A549 (cell line): ENCODE results near the gene METTL24. TPM values are rescaled to one million over a fixed set of nuclear protein-coding genes. Genes with fewer than 3 reads are reported as not detected.

Experiments
- ATAC-seq, 2 experiments: fragments of 200-7000 bp in 1 of 2; fragments of >200 bp in 1 of 2; cut with Nextera tagmentation in 1 of 2; cut with Tn5 transposase in 1 of 2; 3 replicates each; pipeline versions ENCODE4 v1.8.0 to v1.9.1; 2018 to 2020; ENCODE audit warnings: mild to moderate bottlenecking in 1 of 2, moderate library complexity in 1 of 2
- CTCF ChIA-PET: fragments of 300-600 bp; sonication (Branson Sonifier 250); formaldehyde crosslinking; extraction: SDS; loops from one replicate; lab custom pipeline; 2021; ENCODE audit warnings: antibody characterized with exemption, inconsistent platforms; lab: Yijun Ruan, JAX
- POLR2A ChIA-PET: fragments of 350-600 bp; formaldehyde crosslinking; extraction: SDS; loops from one replicate; lab custom pipeline; 2021; ENCODE audit warnings: antibody characterized with exemption, inconsistent platforms; lab: Yijun Ruan, JAX
- DNase-seq, 2 experiments: peaks; one replicate each; pipeline versions ENCODE4 v3.0.0 to v3.0.0-alpha.2; 2011 to 2016; ENCODE audit warnings: low read depth in 1 of 2, low spot score in 1 of 2
- FAIRE-seq: peaks from 2 replicates; lab custom pipeline; 2011; peaks lifted over from hg19 to GRCh38; lab: Jason Lieb, UNC
- H3K27ac ChIP-seq, 2 experiments: fragments of >200 bp; sonication (Bioruptor Twin); formaldehyde crosslinking; 3 replicates each; pipeline ENCODE4 v1.5.1; 2016 to 2017
- H3K4me1 ChIP-seq: fragments of >200 bp; sonication (Bioruptor Twin); formaldehyde crosslinking; 3 replicates; pipeline ENCODE4 v1.6.1; 2016
- H3K4me2 ChIP-seq: fragments of >200 bp; sonication (Bioruptor Twin); formaldehyde crosslinking; 3 replicates; pipeline ENCODE4 v1.6.1; 2016
- H3K4me3 ChIP-seq: fragments of >200 bp; sonication (Bioruptor Twin); formaldehyde crosslinking; 3 replicates; pipeline ENCODE4 v1.5.1; 2016
- H3K9me3 ChIP-seq: fragments of >200 bp; sonication (Bioruptor Twin); formaldehyde crosslinking; 3 replicates; pipeline ENCODE4 v1.6.1; 2016
- BHLHE40 ChIP-seq: IDR thresholded peaks from 2 replicates; pipeline ENCODE4 v1.6.1; 2012; ENCODE audit warnings: low read depth, low read length, inconsistent platforms
- CBX2 ChIP-seq: fragments of 200-600 bp; sonication (generic); IDR thresholded peaks from 2 replicates; pipeline ENCODE4 v1.6.1; 2016; ENCODE audit warnings: low read depth, mild to moderate bottlenecking, borderline replicate concordance
- CEBPB ChIP-seq, 2 experiments: fragments of >200 bp in 1 of 2; sonication (Bioruptor Twin) in 1 of 2; formaldehyde crosslinking in 1 of 2; IDR thresholded peaks; 2 replicates each; pipeline ENCODE4 v1.6.1; 2012 to 2016
- CHD2 ChIP-seq: fragments of 150-350 bp; IDR thresholded peaks from 2 replicates; pipeline ENCODE4 v1.6.1; 2014; ENCODE audit warnings: low read length; ENCODE audit not compliant: partially characterized antibody
- CHD4 ChIP-seq: fragments of 200-600 bp; sonication (generic); IDR thresholded peaks from 2 replicates; pipeline ENCODE4 v1.6.1; 2016; ENCODE audit warnings: antibody characterized with exemption, mild to moderate bottlenecking, borderline replicate concordance
- EHMT2 ChIP-seq: fragments of 200-600 bp; sonication (generic); IDR thresholded peaks from 2 replicates; pipeline ENCODE4 v1.6.1; 2016; ENCODE audit warnings: antibody characterized with exemption, low read depth, mild to moderate bottlenecking, moderate library complexity
- FOSB ChIP-seq: fragments of 250-450 bp; sonication (Bioruptor Pico); IDR thresholded peaks from 2 replicates; pipeline ENCODE4 v1.5.0; 2020; ENCODE audit warnings: mild to moderate bottlenecking, moderate library complexity
- GATA3 ChIP-seq: IDR thresholded peaks from 2 replicates; pipeline ENCODE4 v1.6.1; 2012; ENCODE audit warnings: borderline replicate concordance
- HDAC2 ChIP-seq: fragments of 200-600 bp; sonication (generic); IDR thresholded peaks from 2 replicates; pipeline ENCODE4 v1.6.1; 2016
- HOXA7 ChIP-seq: fragments of 250-450 bp; sonication (Bioruptor Pico); IDR thresholded peaks from 2 replicates; pipeline ENCODE4 v1.5.0; 2020; ENCODE audit warnings: mild to moderate bottlenecking, moderate library complexity
- JUN ChIP-seq, 2 experiments: fragments of >200 bp; sonication (Bioruptor Twin); formaldehyde crosslinking; IDR thresholded peaks; 2 replicates in 1 of 2; 3 replicates in 1 of 2; pipeline ENCODE4 v1.6.1; 2016 to 2017
- MYC ChIP-seq: IDR thresholded peaks from 2 replicates; pipeline ENCODE4 v1.6.1; 2012; ENCODE audit warnings: mild to moderate bottlenecking, inconsistent platforms, low read length, improper control_type of control experiment, borderline replicate concordance
- RCOR1 ChIP-seq: fragments of 150-350 bp; IDR thresholded peaks from 2 replicates; pipeline ENCODE4 v1.6.1; 2014; ENCODE audit warnings: antibody characterized with exemption, low read length, low read depth
- SMC3 ChIP-seq: fragments of >200 bp; sonication (Bioruptor Twin); formaldehyde crosslinking; IDR thresholded peaks from 3 replicates; pipeline ENCODE4 v1.6.1; 2018; ENCODE audit warnings: inconsistent platforms
- SREBF2 ChIP-seq: fragments of 450-650 bp; IDR thresholded peaks from 2 replicates; pipeline ENCODE4 v1.6.1; 2014; ENCODE audit warnings: mild to moderate bottlenecking, moderate library complexity
- TP53 ChIP-seq: fragments of 250-450 bp; sonication (Bioruptor Pico); IDR thresholded peaks from 2 replicates; pipeline ENCODE4 v1.5.0; 2021; ENCODE audit warnings: mild to moderate bottlenecking, moderate library complexity
- ZC3H11A ChIP-seq: fragments of 450-650 bp; IDR thresholded peaks from 2 replicates; pipeline ENCODE4 v1.6.1; 2014; ENCODE audit warnings: antibody characterized with exemption, mild to moderate bottlenecking
- ZFP36 ChIP-seq: fragments of 450-650 bp; IDR thresholded peaks from 2 replicates; pipeline ENCODE4 v1.6.1; 2014; ENCODE audit warnings: borderline replicate concordance; ENCODE audit not compliant: partially characterized antibody
- ZSCAN20 ChIP-seq: fragments of 250-450 bp; sonication (Bioruptor Pico); IDR thresholded peaks from 2 replicates; pipeline ENCODE4 v1.8.0; 2022; ENCODE audit warnings: mild to moderate bottlenecking, moderate library complexity
- WGBS: methylation state at CpG from one replicate; pipeline ENCODE4 v1.1.6; 2017; ENCODE audit errors: missing lambda C conversion rate; 5-methylcytosine and 5-hydroxymethylcytosine counted together
- polyA minus RNA-seq: library from RNA; depleted of rRNA, polyadenylated mRNA; stranded (reverse); fragments of >200 nt; gene quantifications from 2 replicates; pipeline ENCODE4 v1.2.3, GENCODE V29; 2011; rRNA and poly(A)+ RNA removed
- polyA plus RNA-seq, 4 experiments: library from polyadenylated mRNA; depleted of rRNA in 3 of 4; stranded (reverse); fragments of >200 nt; fragmentation: RNase III in 1 of 4; extraction: RNeasy Plus Mini Kit Qiagen cat#74134 plus additional on column Dnase treatment in 1 of 4; gene quantifications; 2 replicates in 3 of 4; 3 replicates in 1 of 4; pipeline ENCODE4 v1.2.3, GENCODE V29; 2011 to 2017
- TF ChIP-seq, protein P1 (sequence below): fragments of >200 bp; sonication (Bioruptor Twin); formaldehyde crosslinking; IDR thresholded peaks from 3 replicates; pipeline ENCODE4 v1.6.1; 2016
- TF ChIP-seq, protein P2 (sequence below): fragments of 200-600 bp; sonication (generic); IDR thresholded peaks from 2 replicates; pipeline ENCODE4 v1.6.1; 2016; ENCODE audit warnings: antibody characterized with exemption, mild to moderate bottlenecking, moderate library complexity

METTL24 gene, protein sequence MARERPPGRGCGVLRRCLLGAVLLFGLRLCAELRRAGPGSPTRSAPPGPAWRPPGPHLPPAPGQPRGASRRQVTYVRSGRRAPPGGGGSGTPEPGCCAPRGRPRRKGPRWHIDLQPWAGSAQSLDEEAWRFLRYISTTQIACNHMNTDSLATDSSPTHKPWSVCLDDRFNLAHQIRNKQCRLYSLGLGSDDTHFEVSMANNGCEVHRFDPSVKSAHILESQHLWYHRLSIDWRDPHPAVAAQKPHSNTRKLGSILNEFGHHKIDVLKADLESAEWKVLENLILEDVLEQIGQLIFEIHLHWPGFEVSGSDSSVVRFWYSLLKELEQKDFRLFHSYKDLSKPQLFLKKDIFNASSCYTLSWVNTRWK
- not detected in 2 replicates for polyA plus RNA-seq (2011; rRNA removed)
- polyA plus RNA-seq (2012; cell fraction: cytosol; rRNA removed), result not detected in 2 replicates
- polyA plus RNA-seq (2012; cell fraction: nucleus; rRNA removed), result not detected in 2 replicates
- polyA plus RNA-seq (2017; fragmentation: RNase III; extraction: RNeasy Plus Mini Kit Qiagen cat#74134 plus additional on column Dnase treatment), result not detected in 3 replicates
- not detected in 2 replicates for polyA minus RNA-seq

DNA sequence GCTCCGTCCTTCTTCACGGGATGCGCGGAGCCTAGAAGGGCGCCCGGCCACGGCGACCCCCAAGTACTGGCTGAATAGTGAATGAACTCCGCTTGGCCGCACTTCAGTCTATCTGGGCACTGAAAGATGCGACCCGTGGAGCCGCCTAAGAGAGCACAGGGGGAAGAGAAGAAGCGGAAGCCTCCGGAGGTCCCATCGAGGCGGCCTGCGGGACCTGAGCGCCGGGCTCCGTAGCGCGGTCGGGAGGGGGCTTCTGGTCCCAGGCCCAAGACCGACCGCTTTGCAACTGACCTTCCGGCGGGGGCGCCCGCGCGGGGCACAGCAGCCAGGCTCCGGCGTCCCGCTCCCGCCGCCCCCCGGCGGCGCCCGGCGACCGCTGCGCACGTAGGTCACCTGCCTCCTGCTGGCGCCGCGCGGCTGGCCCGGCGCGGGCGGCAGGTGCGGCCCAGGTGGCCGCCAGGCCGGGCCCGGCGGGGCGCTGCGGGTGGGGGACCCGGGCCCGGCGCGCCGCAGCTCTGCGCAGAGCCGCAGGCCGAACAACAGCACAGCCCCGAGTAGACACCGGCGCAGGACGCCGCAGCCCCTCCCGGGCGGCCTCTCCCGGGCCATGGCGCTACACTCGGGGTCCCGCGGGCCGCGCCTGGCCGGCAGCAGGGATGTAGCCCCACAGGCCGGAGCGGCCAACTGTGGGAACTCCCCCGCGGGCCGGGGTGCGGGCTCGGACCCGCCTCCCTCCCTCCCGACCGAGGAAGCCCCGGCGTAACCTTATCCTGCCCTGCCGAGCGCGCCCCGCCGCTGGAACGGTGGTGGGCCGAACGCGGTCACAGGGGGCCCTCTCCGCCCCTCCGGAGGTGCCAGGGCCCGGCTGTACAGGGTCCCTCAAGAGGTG lies at the start of gene METTL24:
Gene METTL24, minus strand, starts transcription at position 686 of the 889 bp plus-strand sequence. Its CDS starts 77 bp downstream, at position 609.
- WGBS, result 60% methylated on average over 24 of the region's 107 CpGs
- Histone ChIP-seq H3K4me3 (peak within 1 kb of the TSS; percentile 41), H3K27ac (peak within 1 kb of the TSS in 1 of 2 experiments; percentile 56; a peak in 1 of 6 replicates), H3K4me1 (no peaks in the 10 kb centered on the region), H3K9me3 (no peaks in the 10 kb centered on the region), H3K4me2 (peak within 1 kb of the TSS; percentile 68)
- POLR2A ChIA-PET, result no interaction called here
- TF ChIP-seq CHD4 (no peak), CBX2 (no peak), TP53 (no peak), ZC3H11A (no peak), ZSCAN20 (CRISPR knock-in tag) (no peak), HOXA7 (no peak), CHD2 (no peak), MYC (no peak), ZFP36 (no peak), JUN (IDR thresholded peaks at IDR 0.05) (no peak), RCOR1 (no peak), SMC3 (no peak), CEBPB (IDR thresholded peaks at IDR 0.05) (no peak), EHMT2 (no peak), SREBF2 (no peak)
- TF ChIP-seq, protein P1, sequence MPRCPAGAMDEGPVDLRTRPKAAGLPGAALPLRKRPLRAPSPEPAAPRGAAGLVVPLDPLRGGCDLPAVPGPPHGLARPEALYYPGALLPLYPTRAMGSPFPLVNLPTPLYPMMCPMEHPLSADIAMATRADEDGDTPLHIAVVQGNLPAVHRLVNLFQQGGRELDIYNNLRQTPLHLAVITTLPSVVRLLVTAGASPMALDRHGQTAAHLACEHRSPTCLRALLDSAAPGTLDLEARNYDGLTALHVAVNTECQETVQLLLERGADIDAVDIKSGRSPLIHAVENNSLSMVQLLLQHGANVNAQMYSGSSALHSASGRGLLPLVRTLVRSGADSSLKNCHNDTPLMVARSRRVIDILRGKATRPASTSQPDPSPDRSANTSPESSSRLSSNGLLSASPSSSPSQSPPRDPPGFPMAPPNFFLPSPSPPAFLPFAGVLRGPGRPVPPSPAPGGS, result no peak
- TF ChIP-seq, protein P2, sequence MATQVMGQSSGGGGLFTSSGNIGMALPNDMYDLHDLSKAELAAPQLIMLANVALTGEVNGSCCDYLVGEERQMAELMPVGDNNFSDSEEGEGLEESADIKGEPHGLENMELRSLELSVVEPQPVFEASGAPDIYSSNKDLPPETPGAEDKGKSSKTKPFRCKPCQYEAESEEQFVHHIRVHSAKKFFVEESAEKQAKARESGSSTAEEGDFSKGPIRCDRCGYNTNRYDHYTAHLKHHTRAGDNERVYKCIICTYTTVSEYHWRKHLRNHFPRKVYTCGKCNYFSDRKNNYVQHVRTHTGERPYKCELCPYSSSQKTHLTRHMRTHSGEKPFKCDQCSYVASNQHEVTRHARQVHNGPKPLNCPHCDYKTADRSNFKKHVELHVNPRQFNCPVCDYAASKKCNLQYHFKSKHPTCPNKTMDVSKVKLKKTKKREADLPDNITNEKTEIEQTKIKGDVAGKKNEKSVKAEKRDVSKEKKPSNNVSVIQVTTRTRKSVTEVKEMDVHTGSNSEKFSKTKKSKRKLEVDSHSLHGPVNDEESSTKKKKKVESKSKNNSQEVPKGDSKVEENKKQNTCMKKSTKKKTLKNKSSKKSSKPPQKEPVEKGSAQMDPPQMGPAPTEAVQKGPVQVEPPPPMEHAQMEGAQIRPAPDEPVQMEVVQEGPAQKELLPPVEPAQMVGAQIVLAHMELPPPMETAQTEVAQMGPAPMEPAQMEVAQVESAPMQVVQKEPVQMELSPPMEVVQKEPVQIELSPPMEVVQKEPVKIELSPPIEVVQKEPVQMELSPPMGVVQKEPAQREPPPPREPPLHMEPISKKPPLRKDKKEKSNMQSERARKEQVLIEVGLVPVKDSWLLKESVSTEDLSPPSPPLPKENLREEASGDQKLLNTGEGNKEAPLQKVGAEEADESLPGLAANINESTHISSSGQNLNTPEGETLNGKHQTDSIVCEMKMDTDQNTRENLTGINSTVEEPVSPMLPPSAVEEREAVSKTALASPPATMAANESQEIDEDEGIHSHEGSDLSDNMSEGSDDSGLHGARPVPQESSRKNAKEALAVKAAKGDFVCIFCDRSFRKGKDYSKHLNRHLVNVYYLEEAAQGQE, result no peak
- CTCF ChIA-PET, result no interaction called here
- peak in 1 of 2 experiments; percentile 5 for DNase-seq
- FAIRE-seq, result no peak
- peak; percentile 59 to 71 for ATAC-seq

DNA sequence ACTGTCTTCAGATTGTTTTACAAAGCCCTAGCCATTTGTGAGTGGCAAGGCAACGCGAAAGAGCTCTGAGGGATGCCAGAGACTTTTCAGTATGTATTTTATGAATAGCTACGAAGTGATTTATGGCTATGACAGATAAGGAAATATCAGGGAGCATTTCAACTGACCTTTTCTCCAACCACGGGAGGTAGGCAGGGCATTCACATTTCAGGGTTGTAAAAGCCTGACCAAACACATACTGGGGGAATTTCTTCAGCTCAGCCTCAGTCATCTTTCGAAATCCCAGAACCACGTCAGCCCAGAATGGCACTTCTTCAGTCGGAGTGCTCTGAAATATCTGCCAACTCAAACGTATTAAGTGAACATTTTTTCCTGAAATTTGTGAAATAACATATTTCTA lies 46.5 kb upstream of the METTL24 start:
- FAIRE-seq, result no peak
- TF ChIP-seq GATA3 (no peak), FOSB (CRISPR knock-in tag) (no peak), HDAC2 (no peak), BHLHE40 (no peak)
- TF ChIP-seq, all 56 proteins: peak for 0
- ChIA-PET POLR2A (no interaction called here), CTCF (no interaction called here)
- Histone ChIP-seq H3K27ac (no peak overlapping the region), H3K9me3 (no peaks in the 10 kb centered on the region), H3K4me2 (no peak overlapping the region), H3K4me3 (no peak overlapping the region), H3K4me1 (no peaks in the 10 kb centered on the region)
- ATAC-seq (peak in 1 of 2 experiments; percentile 19; a peak in 1 of 6 replicates), DNase-seq (peak in 1 of 2 experiments; percentile 26)
- 16% methylated on average over 8 of the region's 8 CpGs for WGBS
